Panc1 (cell line): ENCODE measurements around the gene KLHDC8A.

Source experiments
- CTCF ChIP-seq: fragments of 450-650 bp; IDR thresholded peaks from 2 replicates; pipeline ENCODE4 v1.5.1; 2017; ENCODE audit warnings: mild to moderate bottlenecking
- POLR2AphosphoS5 ChIP-seq: IDR thresholded peaks from 2 replicates; pipeline ENCODE4 v1.6.1; 2012; ENCODE audit warnings: mild to moderate bottlenecking, low read depth, low read length, moderate library complexity
- REST ChIP-seq, 2 experiments: IDR thresholded peaks; 2 replicates each; pipeline ENCODE4 v1.6.1; 2011 to 2012; ENCODE audit warnings: low read depth in 2 of 2, control low read depth in 1 of 2, low read length in 1 of 2, mild to moderate bottlenecking in 1 of 2, moderate library complexity in 1 of 2; ENCODE audit not compliant: insufficient read depth in 1 of 2
- SIN3A ChIP-seq: IDR thresholded peaks from 2 replicates; pipeline ENCODE4 v1.6.1; 2012; ENCODE audit warnings: low read depth, mild to moderate bottlenecking, low read length, moderate library complexity, borderline replicate concordance; ENCODE audit not compliant: insufficient read depth
- TCF7L2 ChIP-seq: IDR thresholded peaks from 2 replicates; pipeline ENCODE4 v1.6.1; 2011; ENCODE audit warnings: mild to moderate bottlenecking, low read depth, low read length, inconsistent platforms

- no peak for TF ChIP-seq CTCF
- TF ChIP-seq POLR2AphosphoS5 = no peak
- no peak for TF ChIP-seq REST (IDR thresholded peaks at IDR 0.05; ENCODE audit: insufficient read depth in 1 of 2, low read depth in 2 of 2, low read length in 1 of 2)
- no peak for TF ChIP-seq TCF7L2
- no peak for TF ChIP-seq SIN3A
Measured at GRCh38 chr1:205296154-205296553, 60.6 kb downstream of the KLHDC8A start.
